GM23338 (cell line): ENCODE data around the gene DGLUCY. TPM values are rescaled to one million over a fixed set of nuclear protein-coding genes. Genes with fewer than 3 reads are reported as not detected.

Experiments
- ATAC-seq: fragments of 200-7000 bp; cut with Tn5 transposase; 3 replicates; pipeline ENCODE4 v1.9.1; 2020
- DNase-seq: peaks from one replicate; pipeline ENCODE4 v3.0.0-alpha.2; 2015; ENCODE audit warnings: low spot score
- H2AFZ ChIP-seq: fragments of 200-600 bp; sonication (generic); 2 replicates; pipeline ENCODE4 v1.8.0; 2016; ENCODE audit warnings: antibody characterized with exemption, mild to moderate bottlenecking, moderate library complexity
- H3F3A ChIP-seq: fragments of 200-600 bp; sonication (generic); replicated peaks from 2 replicates; pipeline ENCODE4 v1.8.0; 2017; ENCODE audit warnings: antibody characterized with exemption, mixed run types, low read depth
- H3K27ac ChIP-seq: fragments of 200-600 bp; sonication (generic); 2 replicates; pipeline ENCODE4 v1.6.1; 2016; ENCODE audit warnings: low read depth
- H3K27me3 ChIP-seq: fragments of 200-600 bp; sonication (generic); 2 replicates; pipeline ENCODE4 v1.8.0; 2016; ENCODE audit warnings: mild to moderate bottlenecking, mixed run types, moderate library complexity; ENCODE audit not compliant: insufficient read depth
- H3K36me3 ChIP-seq: fragments of 200-600 bp; sonication (generic); 2 replicates; pipeline ENCODE4 v1.8.0; 2016; ENCODE audit warnings: mild to moderate bottlenecking; ENCODE audit not compliant: insufficient read depth
- H3K4me1 ChIP-seq: fragments of 200-600 bp; sonication (generic); 2 replicates; pipeline ENCODE4 v1.8.0; 2016; ENCODE audit warnings: mild to moderate bottlenecking, moderate library complexity; ENCODE audit not compliant: insufficient read depth
- H3K4me2 ChIP-seq: fragments of 200-600 bp; sonication (generic); 2 replicates; pipeline ENCODE4 v1.7.1; 2017; ENCODE audit warnings: mixed run types
- H3K4me3 ChIP-seq: fragments of 200-600 bp; sonication (generic); 2 replicates; pipeline ENCODE4 v1.6.1; 2016; ENCODE audit warnings: mixed run types
- H3K79me2 ChIP-seq: fragments of 200-600 bp; sonication (generic); replicated peaks from 2 replicates; pipeline ENCODE4 v1.8.0; 2017; ENCODE audit warnings: mild to moderate bottlenecking; ENCODE audit not compliant: insufficient read depth
- H3K9me2 ChIP-seq: fragments of 200-600 bp; sonication (generic); 2 replicates; pipeline ENCODE4 v1.8.0; 2017; ENCODE audit not compliant: insufficient read depth
- H4K20me1 ChIP-seq: fragments of 200-600 bp; sonication (generic); replicated peaks from 2 replicates; pipeline ENCODE4 v1.8.0; 2017; ENCODE audit warnings: mild to moderate bottlenecking; ENCODE audit not compliant: insufficient read depth
- H3K27ac Mint-ChIP-seq: 2 replicates; pipeline ENCODE4 v1.8.0; 2020; ENCODE audit warnings: inconsistent platforms, mild to moderate bottlenecking, moderate library complexity, mixed read lengths
- H3K27me3 Mint-ChIP-seq: 3 replicates; pipeline ENCODE4 v1.8.0; 2022; ENCODE audit warnings: low read depth, mild to moderate bottlenecking, moderate library complexity, mixed read lengths, inconsistent platforms; ENCODE audit not compliant: insufficient read depth, poor library complexity
- H3K36me3 Mint-ChIP-seq: 3 replicates; pipeline ENCODE4 v1.8.0; 2021; ENCODE audit warnings: low read depth, mild to moderate bottlenecking, inconsistent platforms, moderate library complexity, mixed read lengths
- H3K4me1 Mint-ChIP-seq: 3 replicates; pipeline ENCODE4 v1.8.0; 2020; ENCODE audit warnings: mild to moderate bottlenecking, inconsistent platforms, mixed read lengths
- H3K4me3 Mint-ChIP-seq: 3 replicates; pipeline ENCODE4 v1.8.0; 2021; ENCODE audit warnings: moderate library complexity, mild to moderate bottlenecking, inconsistent platforms, mixed read lengths
- H3K9me3 Mint-ChIP-seq: 3 replicates; pipeline ENCODE4 v1.8.0; 2020; ENCODE audit warnings: moderate library complexity, mild to moderate bottlenecking, inconsistent platforms, mixed read lengths
- CREB1 ChIP-seq: fragments of 250-450 bp; sonication (Bioruptor Pico); IDR thresholded peaks from 2 replicates; pipeline ENCODE4 v1.5.0; 2020; ENCODE audit warnings: low read depth, mild to moderate bottlenecking, moderate library complexity
- CTCF ChIP-seq, 2 experiments: fragments of 200-600 bp in 1 of 2; sonication (generic) in 1 of 2; conservative IDR thresholded peaks; 2 replicates each; pipeline versions ENCODE4 v1.5.1 to v1.6.1; 2016 to 2017; ENCODE audit warnings: antibody characterized with exemption in 2 of 2, low read depth in 2 of 2, mild to moderate bottlenecking in 2 of 2, moderate library complexity in 1 of 2
- ETS1 ChIP-seq: IDR thresholded peaks from 2 replicates; pipeline ENCODE4 v1.6.1; 2016; ENCODE audit warnings: antibody characterized with exemption
- EZH2 ChIP-seq: fragments of 200-600 bp; sonication (generic); IDR thresholded peaks from one replicate; pipeline ENCODE4 v1.8.0; 2017; ENCODE audit warnings: antibody characterized with exemption, mild to moderate bottlenecking, low read depth; ENCODE audit not compliant: unreplicated experiment
- JUNB ChIP-seq: IDR thresholded peaks from one replicate; pipeline ENCODE4 v1.6.1; 2016; ENCODE audit warnings: antibody characterized with exemption; ENCODE audit not compliant: unreplicated experiment
- NANOG ChIP-seq: IDR thresholded peaks from 2 replicates; pipeline ENCODE4 v1.6.1; 2016; ENCODE audit warnings: antibody characterized with exemption, borderline replicate concordance
- POLR2AphosphoS5 ChIP-seq: IDR thresholded peaks from 2 replicates; pipeline ENCODE4 v1.6.1; 2016; ENCODE audit warnings: antibody characterized with exemption, low read depth
- REST ChIP-seq: IDR thresholded peaks from one replicate; pipeline ENCODE4 v1.6.1; 2018; ENCODE audit warnings: antibody characterized with exemption; ENCODE audit not compliant: unreplicated experiment
- STAT1 ChIP-seq: IDR thresholded peaks from one replicate; pipeline ENCODE4 v1.6.1; 2016; ENCODE audit warnings: antibody characterized with exemption; ENCODE audit not compliant: unreplicated experiment
- ZNF114 ChIP-seq: fragments of 250-450 bp; sonication (Bioruptor Pico); IDR thresholded peaks from 2 replicates; pipeline ENCODE4 v1.5.0; 2020; ENCODE audit warnings: mild to moderate bottlenecking, moderate library complexity
- ZNF331 ChIP-seq: fragments of 250-450 bp; sonication (Bioruptor Pico); IDR thresholded peaks from 2 replicates; pipeline ENCODE4 v1.5.0; 2020; ENCODE audit warnings: low read depth, mild to moderate bottlenecking, moderate library complexity
- polyA plus RNA-seq: library from polyadenylated mRNA; unstranded; fragments of >200 nt; fragmentation: Nextera tagmentation; extraction: Ambion mirVana; gene quantifications from 2 replicates; pipeline ENCODE4 v1.2.1, GENCODE V29; 2016
- total RNA-seq: library from RNA; depleted of rRNA; stranded (reverse); fragments of >200 nt; shearing (Covaris generic); gene quantifications from 2 replicates; pipeline ENCODE4 v1.2.3, GENCODE V29; 2014

Gene DGLUCY
- total and polyA plus RNA-seq, 2 experiments from 2014 or later = 14.6 to 31.6 TPM

GRCh38 chr14:91126761-91127160, 12.9 kb downstream of the DGLUCY start:
- no peak overlapping the region for H3K27ac ChIP-seq
- Mint-ChIP-seq H3K27ac (no peak overlapping the region), H3K36me3 (peaks cover 39% of the 10 kb centered on the region), H3K4me1 (no peaks in the 10 kb centered on the region), H3K27me3 (peaks cover 3% of the 10 kb centered on the region), H3K4me3 (no peak overlapping the region), H3K9me3 (no peaks in the 10 kb centered on the region; the same call in 2 of the 3 replicates)
- TF ChIP-seq ZNF114 = no peak
- no peak for TF ChIP-seq ETS1
- no peak for TF ChIP-seq POLR2AphosphoS5
- no peak for TF ChIP-seq STAT1
- TF ChIP-seq NANOG = no peak
- no peak for TF ChIP-seq EZH2
- no peak for TF ChIP-seq CREB1 (CRISPR knock-in tag)
- no peak for TF ChIP-seq JUNB
- no peak for TF ChIP-seq REST
- no peak for TF ChIP-seq ZNF331 (CRISPR knock-in tag)
- no peak overlapping the region for H3K4me2 ChIP-seq
- H4K20me1 ChIP-seq = no peaks in the 10 kb centered on the region
- DNase-seq = no peak
- H3K36me3 ChIP-seq = no peaks in the 10 kb centered on the region
- no peak overlapping the region for H2AFZ ChIP-seq
- H3K27me3 ChIP-seq = no peaks in the 10 kb centered on the region
- no peaks in the 10 kb centered on the region for H3F3A ChIP-seq
- H3K4me1 ChIP-seq = no peaks in the 10 kb centered on the region
- H3K4me3 ChIP-seq = no peak overlapping the region
- ATAC-seq = no peak
- H3K9me2 ChIP-seq = no peaks in the 10 kb centered on the region
- no peaks in the 10 kb centered on the region for H3K79me2 ChIP-seq

GRCh38 chr14:91127401-91127801, 13.5 kb downstream of the DGLUCY start:
- H3K36me3 Mint-ChIP-seq = peaks cover 39% of the 10 kb centered on the region
- Histone ChIP-seq H3K36me3 (no peaks in the 10 kb centered on the region), H4K20me1 (no peaks in the 10 kb centered on the region), H3K27ac (no peak overlapping the region), H3K9me2 (no peaks in the 10 kb centered on the region), H3K27me3 (no peaks in the 10 kb centered on the region), H3K4me2 (no peak overlapping the region), H3F3A (no peaks in the 10 kb centered on the region), H2AFZ (no peak overlapping the region), H3K4me3 (no peak overlapping the region), H3K79me2 (no peaks in the 10 kb centered on the region), H3K4me1 (no peaks in the 10 kb centered on the region)
- H3K4me3 Mint-ChIP-seq = no peak overlapping the region
- DNase-seq (no peak), ATAC-seq (no peak)
- no peaks in the 10 kb centered on the region for H3K4me1 Mint-ChIP-seq
- no peaks in the 10 kb centered on the region; the same call in 2 of the 3 replicates for H3K9me3 Mint-ChIP-seq
- H3K27me3 Mint-ChIP-seq = peaks cover 3% of the 10 kb centered on the region
- H3K27ac Mint-ChIP-seq = no peak overlapping the region
- TF ChIP-seq EZH2 (no peak), CTCF (conservative IDR thresholded peaks at IDR 0.05; ENCODE audit: low read depth in 2 of 2) (no peak), JUNB (no peak), ZNF331 (CRISPR knock-in tag) (no peak), ETS1 (no peak)
